ENCODE results near the gene URB1.

DNA sequence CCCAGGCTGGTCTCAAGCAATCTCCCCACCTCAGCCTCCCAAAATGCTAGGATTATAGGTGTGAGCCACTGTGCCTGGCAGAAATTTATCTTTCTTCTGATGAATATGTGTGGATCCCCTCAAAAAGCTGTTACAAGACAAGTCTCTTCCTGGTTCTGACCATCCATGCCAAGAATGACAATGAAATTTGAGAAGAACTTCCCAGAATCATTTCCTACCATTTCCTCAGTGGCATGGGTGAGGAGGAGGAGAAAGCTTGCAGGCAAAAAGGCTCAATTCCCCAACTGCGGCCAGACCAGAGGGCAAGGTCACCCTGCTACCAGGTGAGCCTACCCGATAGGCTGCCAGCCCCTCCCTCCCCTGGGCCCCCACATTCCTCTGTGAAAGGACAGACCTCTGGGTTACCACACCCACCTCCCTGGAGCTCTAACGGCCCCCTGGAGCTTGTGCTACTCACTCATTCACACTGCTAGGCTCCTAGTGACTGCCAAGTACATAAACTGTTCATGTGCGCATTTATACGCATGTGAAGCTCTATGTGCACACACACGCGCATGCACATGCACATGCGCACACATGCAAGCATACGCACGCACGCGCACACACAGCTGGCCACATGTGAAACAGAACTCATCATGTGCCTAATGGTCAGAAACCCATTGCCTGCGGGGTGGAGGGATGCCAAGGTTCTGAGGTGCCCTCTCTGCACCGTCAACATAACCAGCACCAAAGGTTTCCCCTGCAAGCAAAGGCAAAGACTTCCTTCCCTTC lies 77.1 kb downstream of the URB1 start:
- TF ChIP-seq POLR2AphosphoS5 (IDR thresholded peaks at IDR 0.05): no peak
- TF ChIP-seq POLR2A (IDR thresholded peaks at IDR 0.05): no peak
- TF ChIP-seq, protein P1, sequence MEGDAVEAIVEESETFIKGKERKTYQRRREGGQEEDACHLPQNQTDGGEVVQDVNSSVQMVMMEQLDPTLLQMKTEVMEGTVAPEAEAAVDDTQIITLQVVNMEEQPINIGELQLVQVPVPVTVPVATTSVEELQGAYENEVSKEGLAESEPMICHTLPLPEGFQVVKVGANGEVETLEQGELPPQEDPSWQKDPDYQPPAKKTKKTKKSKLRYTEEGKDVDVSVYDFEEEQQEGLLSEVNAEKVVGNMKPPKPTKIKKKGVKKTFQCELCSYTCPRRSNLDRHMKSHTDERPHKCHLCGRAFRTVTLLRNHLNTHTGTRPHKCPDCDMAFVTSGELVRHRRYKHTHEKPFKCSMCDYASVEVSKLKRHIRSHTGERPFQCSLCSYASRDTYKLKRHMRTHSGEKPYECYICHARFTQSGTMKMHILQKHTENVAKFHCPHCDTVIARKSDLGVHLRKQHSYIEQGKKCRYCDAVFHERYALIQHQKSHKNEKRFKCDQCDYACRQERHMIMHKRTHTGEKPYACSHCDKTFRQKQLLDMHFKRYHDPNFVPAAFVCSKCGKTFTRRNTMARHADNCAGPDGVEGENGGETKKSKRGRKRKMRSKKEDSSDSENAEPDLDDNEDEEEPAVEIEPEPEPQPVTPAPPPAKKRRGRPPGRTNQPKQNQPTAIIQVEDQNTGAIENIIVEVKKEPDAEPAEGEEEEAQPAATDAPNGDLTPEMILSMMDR (IDR thresholded peaks at IDR 0.05): no peak
